Fibroblast of villous mesenchyme (primary cell): ENCODE data around the gene ADGRA1. TPM values are rescaled to one million over a fixed set of nuclear protein-coding genes. Genes with fewer than 3 reads are reported as not detected.

ENCODE experiments used
- DNase-seq: peaks from one replicate; pipeline ENCODE4 v3.0.0-alpha.2; 2010; ENCODE audit warnings: low read depth
- H3K4me3 ChIP-seq: 2 replicates; pipeline ENCODE4 v1.5.1; 2011; ENCODE audit warnings: low read depth, mild to moderate bottlenecking, low read length
- total RNA-seq: library from RNA; depleted of rRNA; stranded (reverse); fragments of >200 nt; gene quantifications from 2 replicates; pipeline ENCODE4 v1.2.3, GENCODE V29; 2012
- TF ChIP-seq, protein P1 (sequence below): IDR thresholded peaks from 2 replicates; pipeline ENCODE4 v1.5.1; 2012; ENCODE audit warnings: low read depth, mild to moderate bottlenecking, low read length; ENCODE audit not compliant: insufficient read depth

The ADGRA1 gene, protein sequence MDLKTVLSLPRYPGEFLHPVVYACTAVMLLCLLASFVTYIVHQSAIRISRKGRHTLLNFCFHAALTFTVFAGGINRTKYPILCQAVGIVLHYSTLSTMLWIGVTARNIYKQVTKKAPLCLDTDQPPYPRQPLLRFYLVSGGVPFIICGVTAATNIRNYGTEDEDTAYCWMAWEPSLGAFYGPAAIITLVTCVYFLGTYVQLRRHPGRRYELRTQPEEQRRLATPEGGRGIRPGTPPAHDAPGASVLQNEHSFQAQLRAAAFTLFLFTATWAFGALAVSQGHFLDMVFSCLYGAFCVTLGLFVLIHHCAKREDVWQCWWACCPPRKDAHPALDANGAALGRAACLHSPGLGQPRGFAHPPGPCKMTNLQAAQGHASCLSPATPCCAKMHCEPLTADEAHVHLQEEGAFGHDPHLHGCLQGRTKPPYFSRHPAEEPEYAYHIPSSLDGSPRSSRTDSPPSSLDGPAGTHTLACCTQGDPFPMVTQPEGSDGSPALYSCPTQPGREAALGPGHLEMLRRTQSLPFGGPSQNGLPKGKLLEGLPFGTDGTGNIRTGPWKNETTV
- not detected in 2 replicates for total RNA-seq

DNA sequence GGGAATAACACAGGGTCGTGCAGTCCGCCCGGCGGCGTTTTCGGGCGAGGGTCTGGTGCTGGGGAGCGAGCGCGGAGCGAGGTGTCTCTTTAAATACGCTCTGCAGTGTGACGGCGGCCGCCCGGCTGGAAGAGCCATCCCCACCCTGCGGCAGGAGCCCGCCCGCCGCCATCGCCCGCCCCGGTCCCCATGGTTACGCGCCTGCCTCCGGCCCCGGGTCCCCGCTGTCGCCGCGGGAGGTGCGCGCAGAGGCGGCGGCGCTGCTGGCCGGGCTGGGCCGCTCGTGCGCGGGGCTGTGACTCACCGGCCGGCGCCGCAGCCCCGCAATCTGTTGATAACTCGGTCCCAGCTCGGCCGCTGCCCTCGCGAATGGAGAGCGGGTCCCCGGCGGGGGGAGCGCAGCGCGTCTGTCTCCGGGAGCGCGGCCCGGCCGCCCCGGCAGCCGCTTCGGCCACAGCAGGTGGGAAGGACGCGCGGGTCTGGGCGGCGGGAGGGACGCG is at the start of gene ADGRA1:
Gene ADGRA1, plus strand, starts transcription at position 246 of the 500 bp plus-strand sequence. CDS start 986 bp downstream, outside the sequence.
- H3K4me3 ChIP-seq: no peak within 1 kb of the TSS
- TF ChIP-seq, protein P1, sequence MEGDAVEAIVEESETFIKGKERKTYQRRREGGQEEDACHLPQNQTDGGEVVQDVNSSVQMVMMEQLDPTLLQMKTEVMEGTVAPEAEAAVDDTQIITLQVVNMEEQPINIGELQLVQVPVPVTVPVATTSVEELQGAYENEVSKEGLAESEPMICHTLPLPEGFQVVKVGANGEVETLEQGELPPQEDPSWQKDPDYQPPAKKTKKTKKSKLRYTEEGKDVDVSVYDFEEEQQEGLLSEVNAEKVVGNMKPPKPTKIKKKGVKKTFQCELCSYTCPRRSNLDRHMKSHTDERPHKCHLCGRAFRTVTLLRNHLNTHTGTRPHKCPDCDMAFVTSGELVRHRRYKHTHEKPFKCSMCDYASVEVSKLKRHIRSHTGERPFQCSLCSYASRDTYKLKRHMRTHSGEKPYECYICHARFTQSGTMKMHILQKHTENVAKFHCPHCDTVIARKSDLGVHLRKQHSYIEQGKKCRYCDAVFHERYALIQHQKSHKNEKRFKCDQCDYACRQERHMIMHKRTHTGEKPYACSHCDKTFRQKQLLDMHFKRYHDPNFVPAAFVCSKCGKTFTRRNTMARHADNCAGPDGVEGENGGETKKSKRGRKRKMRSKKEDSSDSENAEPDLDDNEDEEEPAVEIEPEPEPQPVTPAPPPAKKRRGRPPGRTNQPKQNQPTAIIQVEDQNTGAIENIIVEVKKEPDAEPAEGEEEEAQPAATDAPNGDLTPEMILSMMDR: no peak
- DNase-seq: no peak

DNA sequence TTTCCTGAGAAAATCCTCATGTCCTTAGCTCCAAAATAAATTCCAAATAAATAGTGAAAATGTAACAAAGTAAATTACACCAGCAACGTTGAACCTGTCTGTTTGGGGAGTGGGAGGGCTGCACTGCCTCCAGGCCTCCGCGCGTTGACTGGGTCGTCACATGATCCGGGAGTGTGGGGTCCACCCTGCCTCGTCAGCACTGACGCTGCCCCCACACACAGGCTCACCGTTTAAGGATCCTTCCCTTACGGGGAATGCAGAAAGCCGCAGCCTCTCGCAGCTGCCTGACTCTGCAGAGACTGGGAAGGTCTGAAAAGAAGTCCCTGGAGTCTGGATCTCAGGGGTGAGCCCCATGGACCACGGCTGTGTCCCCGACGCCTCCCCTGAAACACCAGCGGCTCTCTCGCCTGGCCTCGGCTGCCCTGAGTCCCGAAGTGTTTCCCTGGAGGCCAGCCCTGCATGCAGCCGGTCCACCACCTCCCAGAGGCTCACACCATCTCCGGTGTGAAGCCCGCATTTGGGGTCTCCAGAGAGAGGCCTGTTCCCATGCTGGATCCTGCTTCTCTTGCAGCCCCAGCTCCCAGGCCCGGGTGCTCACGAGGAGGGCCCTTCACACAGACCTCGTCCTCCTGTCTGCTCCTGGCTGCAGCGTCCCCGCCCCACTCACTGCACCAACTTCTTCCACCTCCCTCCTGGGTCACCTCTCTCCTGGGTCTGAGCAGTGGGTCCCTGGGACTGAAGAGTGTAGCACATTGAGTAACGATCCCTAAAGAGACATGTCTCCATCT is 49.5 kb upstream of the ADGRA1 start:
- TF ChIP-seq, protein P1: no peak
- H3K4me3 ChIP-seq: no peak overlapping the region
- DNase-seq: no peak

DNA sequence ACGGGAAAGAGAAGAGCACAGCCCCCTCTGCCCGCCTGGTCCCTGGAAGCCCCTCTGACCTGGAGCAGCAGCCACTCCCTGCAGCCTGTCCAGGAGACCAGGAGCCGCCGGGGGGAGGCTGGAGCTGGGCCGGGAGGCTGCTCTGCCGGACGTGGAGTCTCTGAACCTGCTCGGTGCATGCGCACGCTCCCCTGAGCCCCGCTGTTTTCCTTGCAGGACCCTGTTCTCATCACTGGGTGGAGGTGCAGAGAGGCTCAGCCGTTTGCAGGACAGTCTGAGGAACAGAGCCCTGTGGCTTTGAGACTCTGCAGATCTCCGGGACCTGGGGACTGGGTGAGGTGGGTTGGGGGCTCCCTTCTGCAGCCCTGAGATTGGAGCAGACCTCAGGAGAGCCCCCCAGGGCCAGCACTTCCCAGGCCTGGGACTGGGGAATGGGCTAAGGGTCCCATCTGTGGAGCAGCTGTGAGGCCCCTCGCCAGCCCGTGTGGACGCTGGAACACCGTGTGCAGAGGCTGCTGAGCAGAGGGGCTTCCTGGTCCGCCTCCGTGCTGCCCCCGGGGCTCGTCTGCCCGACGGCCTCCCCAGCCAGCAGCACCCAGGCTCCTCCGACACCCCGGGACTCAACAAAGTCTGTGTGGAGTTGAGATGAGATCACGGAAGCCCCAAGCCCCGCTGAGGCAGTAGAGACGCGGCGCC is 48.5 kb upstream of the ADGRA1 start:
- no peak overlapping the region for H3K4me3 ChIP-seq
- no peak for DNase-seq
- TF ChIP-seq, protein P1: no peak

DNA sequence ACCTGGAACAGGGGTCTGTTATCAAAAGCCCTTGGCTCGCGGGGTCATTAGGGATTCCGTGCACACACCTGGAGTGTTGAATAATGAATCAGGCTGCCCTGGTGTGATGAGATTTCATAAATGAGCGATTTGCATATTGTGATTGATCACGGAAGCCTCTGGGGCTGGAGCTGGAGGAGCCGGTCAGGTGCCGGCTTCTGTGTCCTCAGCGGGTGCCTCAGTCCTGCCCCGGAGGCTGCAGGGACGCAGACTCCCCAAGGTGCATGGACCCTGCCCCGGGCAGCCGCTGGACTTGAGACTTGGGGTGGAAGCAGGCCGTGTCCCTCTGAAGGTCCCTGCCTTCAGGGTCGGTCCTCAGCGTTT is 47.9 kb upstream of the ADGRA1 start:
- TF ChIP-seq, protein P1: no peak
- no peak for DNase-seq
- no peak overlapping the region for H3K4me3 ChIP-seq

DNA sequence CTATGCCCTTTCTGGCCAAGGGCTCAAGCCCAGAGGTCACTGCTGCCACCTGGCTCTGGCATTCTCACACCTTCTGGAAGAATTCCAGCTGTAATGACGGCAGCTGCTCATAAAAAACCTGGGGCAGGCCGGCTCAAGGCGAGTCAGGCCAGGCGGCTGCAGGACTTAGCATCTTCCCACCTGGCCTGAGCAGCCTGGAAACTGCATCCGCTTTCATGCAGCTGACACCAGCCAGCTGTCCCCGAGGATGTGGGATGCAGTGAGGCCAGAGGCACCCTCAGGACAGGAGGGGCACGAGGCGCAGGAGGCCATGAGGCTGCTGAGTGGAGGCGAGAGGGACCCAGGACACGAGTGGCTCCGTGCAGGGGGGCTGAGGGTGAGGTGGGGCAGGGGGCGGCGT is 47.5 kb upstream of the ADGRA1 start:
- TF ChIP-seq, protein P1: no peak
- H3K4me3 ChIP-seq: no peak overlapping the region
- no peak for DNase-seq

DNA sequence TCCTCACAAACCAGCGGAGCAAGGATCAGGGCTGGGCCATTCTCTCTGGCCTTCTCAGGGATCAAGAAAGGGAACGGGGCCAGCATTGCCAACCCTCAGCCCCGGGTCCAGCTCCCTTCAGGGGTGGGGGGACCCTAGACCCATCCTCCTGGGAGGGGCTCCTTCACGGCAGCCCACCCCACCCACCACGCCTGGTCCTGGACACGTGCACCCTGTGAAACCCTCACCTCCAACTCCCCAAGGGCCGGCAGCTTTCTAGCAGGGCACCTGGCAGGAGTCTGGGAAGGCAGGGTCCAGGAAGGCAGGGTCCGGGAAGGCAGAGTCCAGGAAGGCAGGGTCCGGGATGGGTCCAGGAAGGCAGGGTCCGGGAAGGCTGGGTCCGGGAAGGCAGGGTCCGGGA is 46.6 kb upstream of the ADGRA1 start:
- DNase-seq: no peak
- TF ChIP-seq, protein P1: no peak

More for the DNA sequence above, 46.6 kb upstream of the ADGRA1 start:
- no peak overlapping the region for H3K4me3 ChIP-seq
